IPS-15b (cell line): ENCODE results near the gene TENT4A.

Source experiments
- H3K27me3 ChIP-seq: one replicate; pipeline ENCODE4 v1.6.1; 2013; ENCODE audit warnings: low read length; ENCODE audit not compliant: control insufficient read depth, insufficient read depth
- H3K36me3 ChIP-seq: one replicate; pipeline ENCODE4 v1.6.1; 2013; ENCODE audit warnings: low read length; ENCODE audit not compliant: control insufficient read depth, insufficient read depth
- H3K4me1 ChIP-seq: one replicate; pipeline ENCODE4 v1.6.1; 2013; ENCODE audit warnings: mild to moderate bottlenecking, low read length; ENCODE audit not compliant: control insufficient read depth, insufficient read depth
- H3K4me3 ChIP-seq: one replicate; pipeline ENCODE4 v1.5.1; 2013; ENCODE audit warnings: low read depth, low read length
- H3K9ac ChIP-seq: one replicate; pipeline ENCODE4 v1.6.1; 2013; ENCODE audit warnings: low read depth, mild to moderate bottlenecking, low read length
- H3K9me3 ChIP-seq: one replicate; pipeline ENCODE4 v1.6.1; 2013; ENCODE audit warnings: mild to moderate bottlenecking, low read length; ENCODE audit not compliant: control insufficient read depth, insufficient read depth

TENT4A gene

GRCh38 chr5:6750142-6750840 lies 37.1 kb downstream of the TENT4A start:
- no peak overlapping the region for H3K4me3 ChIP-seq
- peaks cover 24% of the 10 kb centered on the region for H3K36me3 ChIP-seq
- no peaks in the 10 kb centered on the region for H3K27me3 ChIP-seq
- no peak overlapping the region for H3K9ac ChIP-seq
- H3K9me3 ChIP-seq: no peaks in the 10 kb centered on the region
- no peaks in the 10 kb centered on the region for H3K4me1 ChIP-seq

DNA sequence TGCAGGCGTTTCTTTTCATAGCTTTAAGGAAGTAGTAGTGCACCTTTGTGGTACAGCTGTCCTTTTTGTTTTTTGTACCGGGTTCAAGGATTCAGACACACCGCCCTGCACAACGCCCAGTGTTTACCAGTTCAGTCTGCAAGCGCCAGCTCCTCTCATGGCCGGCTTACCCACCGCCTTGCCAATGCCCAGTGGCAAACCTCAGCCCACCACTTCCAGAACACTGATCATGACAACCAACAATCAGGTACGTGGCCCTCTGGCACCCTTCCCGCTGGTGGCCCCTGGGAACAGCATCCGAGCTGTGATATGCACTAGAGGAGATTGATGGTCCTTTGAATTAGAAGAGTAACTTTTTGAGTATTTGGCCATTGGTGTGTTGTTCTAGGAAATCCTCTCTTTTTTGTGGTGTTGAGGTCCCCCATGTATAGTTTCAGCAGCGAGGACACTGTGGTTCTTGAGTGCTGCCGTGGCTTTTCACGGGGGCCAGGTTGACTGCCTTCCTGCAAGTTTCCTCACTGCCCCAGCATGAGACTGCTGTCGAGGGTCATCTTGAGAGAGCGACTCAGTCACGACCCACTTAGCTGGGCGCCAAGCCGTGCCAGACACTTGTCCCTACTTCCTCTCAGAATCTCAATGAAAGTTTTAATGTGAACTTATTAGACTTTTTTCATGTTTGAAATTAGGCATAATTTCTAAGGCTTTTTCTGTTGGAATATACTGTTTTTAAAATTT lies 37.9 kb downstream of the TENT4A start:
- Histone ChIP-seq H3K4me1 (no peaks in the 10 kb centered on the region), H3K27me3 (no peaks in the 10 kb centered on the region), H3K36me3 (peaks cover 31% of the 10 kb centered on the region), H3K9ac (no peak overlapping the region), H3K9me3 (no peaks in the 10 kb centered on the region), H3K4me3 (no peak overlapping the region)

- Histone ChIP-seq H3K9me3 (no peaks in the 10 kb centered on the region), H3K9ac (no peak overlapping the region), H3K36me3 (peaks cover 31% of the 10 kb centered on the region), H3K4me1 (no peaks in the 10 kb centered on the region), H3K4me3 (no peak overlapping the region), H3K27me3 (no peaks in the 10 kb centered on the region)
These were observed 39.0 kb downstream of the TENT4A start for GRCh38 chr5:6752236-6752635.

GRCh38 chr5:6752782-6753181 lies 39.5 kb downstream of the TENT4A start:
- no peaks in the 10 kb centered on the region for H3K4me1 ChIP-seq
- no peaks in the 10 kb centered on the region for H3K27me3 ChIP-seq
- H3K36me3 ChIP-seq: peaks cover 31% of the 10 kb centered on the region
- no peak overlapping the region for H3K4me3 ChIP-seq
- H3K9ac ChIP-seq: no peak overlapping the region
- H3K9me3 ChIP-seq: no peaks in the 10 kb centered on the region

GRCh38 chr5:6753851-6754250 lies 40.6 kb downstream of the TENT4A start:
- no peaks in the 10 kb centered on the region for H3K27me3 ChIP-seq
- no peak overlapping the region for H3K4me3 ChIP-seq
- H3K36me3 ChIP-seq: peaks cover 31% of the 10 kb centered on the region
- H3K9me3 ChIP-seq: no peaks in the 10 kb centered on the region
- H3K9ac ChIP-seq: no peak overlapping the region
- H3K4me1 ChIP-seq: no peaks in the 10 kb centered on the region

DNA sequence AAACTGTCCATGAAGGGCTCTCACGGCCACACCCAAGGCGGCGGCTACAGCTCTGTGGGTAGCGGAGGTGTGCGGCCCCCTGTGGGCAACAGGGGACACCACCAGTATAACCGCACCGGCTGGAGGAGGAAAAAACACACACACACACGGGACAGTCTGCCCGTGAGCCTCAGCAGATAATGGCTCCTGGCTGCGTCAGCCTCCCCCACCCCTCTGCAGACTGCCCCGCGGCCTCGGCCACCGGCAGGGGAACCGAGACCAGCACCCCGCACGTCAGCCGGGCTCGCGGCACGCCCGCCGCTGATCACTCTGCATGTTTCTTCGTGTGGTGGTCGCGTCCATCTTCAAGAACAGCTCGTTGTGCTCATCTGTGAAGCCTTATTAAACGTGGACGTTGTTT lies 41.5 kb downstream of the TENT4A start:
- Histone ChIP-seq H3K9me3 (no peaks in the 10 kb centered on the region), H3K27me3 (no peaks in the 10 kb centered on the region), H3K36me3 (peaks cover 33% of the 10 kb centered on the region), H3K4me3 (no peak overlapping the region), H3K9ac (no peak overlapping the region), H3K4me1 (no peaks in the 10 kb centered on the region)

- H3K4me1 ChIP-seq: no peaks in the 10 kb centered on the region
- H3K9me3 ChIP-seq: no peaks in the 10 kb centered on the region
- peaks cover 33% of the 10 kb centered on the region for H3K36me3 ChIP-seq
- H3K27me3 ChIP-seq: no peaks in the 10 kb centered on the region
- no peak overlapping the region for H3K4me3 ChIP-seq
- H3K9ac ChIP-seq: no peak overlapping the region
These were observed 42.3 kb downstream of the TENT4A start for GRCh38 chr5:6755519-6755918.

- H3K9me3 ChIP-seq: no peaks in the 10 kb centered on the region
These were observed 42.7 kb downstream of the TENT4A start for GRCh38 chr5:6755941-6756340.

GRCh38 chr5:6757414-6757969 lies 44.3 kb downstream of the TENT4A start:
- Histone ChIP-seq H3K4me1 (no peaks in the 10 kb centered on the region), H3K4me3 (no peak overlapping the region), H3K36me3 (peaks cover 25% of the 10 kb centered on the region), H3K9me3 (no peaks in the 10 kb centered on the region), H3K27me3 (no peaks in the 10 kb centered on the region), H3K9ac (no peak overlapping the region)

More at GRCh38 chr5:6755941-6756340, 42.7 kb downstream of the TENT4A start:
- H3K4me1 ChIP-seq: no peaks in the 10 kb centered on the region
- H3K9ac ChIP-seq: no peak overlapping the region
- H3K27me3 ChIP-seq: no peaks in the 10 kb centered on the region
- H3K36me3 ChIP-seq: peaks cover 31% of the 10 kb centered on the region
- no peak overlapping the region for H3K4me3 ChIP-seq

- no peaks in the 10 kb centered on the region for H3K9me3 ChIP-seq
- H3K4me1 ChIP-seq: no peaks in the 10 kb centered on the region
- no peaks in the 10 kb centered on the region for H3K27me3 ChIP-seq
- H3K36me3 ChIP-seq: peaks cover 25% of the 10 kb centered on the region
- H3K9ac ChIP-seq: no peak overlapping the region
- H3K4me3 ChIP-seq: no peak overlapping the region
These were observed 45.0 kb downstream of the TENT4A start for GRCh38 chr5:6758236-6758635.

- H3K4me3 ChIP-seq: no peak overlapping the region
- peaks cover 22% of the 10 kb centered on the region for H3K36me3 ChIP-seq
- H3K9me3 ChIP-seq: no peaks in the 10 kb centered on the region
These were observed 45.5 kb downstream of the TENT4A start for GRCh38 chr5:6758706-6759105.

DNA sequence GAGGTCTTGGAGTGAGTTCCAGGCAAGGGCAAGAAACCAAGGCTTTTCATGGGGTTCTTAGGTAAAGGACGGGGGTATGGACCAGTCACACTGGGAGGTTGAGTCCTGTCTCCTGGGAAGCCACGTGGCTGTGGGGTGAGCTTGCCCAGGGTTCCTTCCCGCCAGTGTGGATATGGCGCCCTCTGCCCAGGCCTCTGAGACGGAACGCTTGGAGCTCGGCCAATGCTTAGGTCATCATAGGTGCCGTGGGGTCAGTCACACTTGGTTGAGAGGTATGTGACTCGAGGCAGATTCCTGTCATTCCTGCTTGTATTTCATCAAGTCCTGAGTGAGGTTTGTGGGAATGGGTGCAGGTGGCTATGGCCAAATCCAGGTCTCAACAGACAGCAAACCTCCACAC lies 46.2 kb downstream of the TENT4A start:
- Histone ChIP-seq H3K36me3 (peaks cover 18% of the 10 kb centered on the region), H3K4me3 (no peak overlapping the region), H3K9ac (no peak overlapping the region), H3K27me3 (no peaks in the 10 kb centered on the region), H3K4me1 (no peaks in the 10 kb centered on the region), H3K9me3 (no peaks in the 10 kb centered on the region)

More at GRCh38 chr5:6758706-6759105, 45.5 kb downstream of the TENT4A start:
- Histone ChIP-seq H3K4me1 (no peaks in the 10 kb centered on the region), H3K9ac (no peak overlapping the region), H3K27me3 (no peaks in the 10 kb centered on the region)
